AG09319 (cell line): ENCODE measurements around the gene PPM1J.

ENCODE experiments used
- DNase-seq: peaks from one replicate; pipeline ENCODE4 v3.0.0-alpha.2; 2010; ENCODE audit warnings: low read depth; ENCODE audit errors: extremely low read depth
- CTCF ChIP-seq: IDR thresholded peaks from 2 replicates; pipeline ENCODE4 v1.5.1; 2011; ENCODE audit warnings: low read depth, mild to moderate bottlenecking, inconsistent platforms, low read length, moderate library complexity

Gene PPM1J

GRCh38 chr1:112702420-112703261, 12.5 kb downstream of the PPM1J start:
- no peak for TF ChIP-seq CTCF
- no peak for DNase-seq

GRCh38 chr1:112702067-112702395, 13.1 kb downstream of the PPM1J start:
- no peak for DNase-seq
- TF ChIP-seq CTCF: no peak

GRCh38 chr1:112701227-112702066, 13.7 kb downstream of the PPM1J start:
- no peak for DNase-seq
- no peak for TF ChIP-seq CTCF

- TF ChIP-seq CTCF: no peak
- peak; percentile 80 for DNase-seq
Observed at GRCh38 chr1:112700290-112701226, 14.6 kb downstream of the PPM1J start.

GRCh38 chr1:112699425-112700144, 15.5 kb downstream of the PPM1J start:
- no peak for TF ChIP-seq CTCF
- DNase-seq: no peak

GRCh38 chr1:112698366-112699310, 16.5 kb downstream of the PPM1J start:
- no peak for DNase-seq
- no peak for TF ChIP-seq CTCF
